ENCODE data around the gene NAP1L2.

NAP1L2 gene, protein sequence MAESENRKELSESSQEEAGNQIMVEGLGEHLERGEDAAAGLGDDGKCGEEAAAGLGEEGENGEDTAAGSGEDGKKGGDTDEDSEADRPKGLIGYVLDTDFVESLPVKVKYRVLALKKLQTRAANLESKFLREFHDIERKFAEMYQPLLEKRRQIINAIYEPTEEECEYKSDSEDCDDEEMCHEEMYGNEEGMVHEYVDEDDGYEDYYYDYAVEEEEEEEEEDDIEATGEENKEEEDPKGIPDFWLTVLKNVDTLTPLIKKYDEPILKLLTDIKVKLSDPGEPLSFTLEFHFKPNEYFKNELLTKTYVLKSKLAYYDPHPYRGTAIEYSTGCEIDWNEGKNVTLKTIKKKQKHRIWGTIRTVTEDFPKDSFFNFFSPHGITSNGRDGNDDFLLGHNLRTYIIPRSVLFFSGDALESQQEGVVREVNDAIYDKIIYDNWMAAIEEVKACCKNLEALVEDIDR

DNA sequence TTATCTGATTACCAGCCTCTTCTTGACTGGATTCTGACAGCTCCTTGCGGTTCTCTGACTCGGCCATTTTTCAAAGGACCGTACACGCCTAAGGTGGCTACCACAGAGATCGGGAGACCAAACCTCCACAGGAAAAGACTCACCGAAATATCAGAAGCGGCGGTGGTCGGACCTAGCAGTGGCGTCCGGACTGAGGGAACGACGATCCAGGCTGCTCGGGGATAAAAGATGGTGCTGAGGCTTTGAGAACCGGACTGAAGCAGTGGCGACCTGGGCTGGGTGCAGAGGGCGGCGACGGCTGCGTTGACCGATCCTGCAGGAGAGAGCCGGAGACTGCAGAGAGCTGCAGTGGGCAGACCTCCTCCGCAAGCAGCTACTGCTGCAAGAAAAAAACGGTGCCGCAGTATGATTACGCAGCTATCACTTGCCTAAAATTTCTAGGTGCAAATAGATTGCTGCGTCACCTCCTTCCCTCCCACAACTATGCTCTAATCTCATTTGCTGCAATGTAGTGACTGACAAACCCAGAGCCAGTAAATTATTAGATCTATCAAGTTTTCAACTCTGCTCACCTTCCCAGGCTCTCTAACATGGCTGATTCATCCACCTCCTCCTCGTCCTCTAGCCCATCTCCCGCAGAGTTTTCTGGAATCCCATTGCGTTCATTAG, at the start of gene NAP1L2:
TSS of gene NAP1L2 (minus strand) at position 426 of the 669 bp plus-strand sequence. CDS start at position 67, 359 bp downstream.
- H3K36me3 ChIP-seq (ENCODE audit: low read depth): no peaks in the 10 kb centered on the region
- H3K4me3 ChIP-seq (ENCODE audit: severe bottlenecking): peak within 1 kb of the TSS; percentile 6
- peak; percentile 33; the same call in 1 of the 3 replicates for ATAC-seq (ENCODE audit: low read depth)
- DNase-seq (ENCODE audit: low spot score): no peak
- no peaks in the 10 kb centered on the region for H3K4me1 ChIP-seq (ENCODE audit: insufficient read depth, poor library complexity, severe bottlenecking)
- H3K27me3 ChIP-seq (ENCODE audit: insufficient read depth, poor library complexity, severe bottlenecking): peaks cover 9% of the 10 kb centered on the region
- H3K9me3 ChIP-seq (ENCODE audit: severe bottlenecking): no peaks in the 10 kb centered on the region
- TF ChIP-seq, protein P1, sequence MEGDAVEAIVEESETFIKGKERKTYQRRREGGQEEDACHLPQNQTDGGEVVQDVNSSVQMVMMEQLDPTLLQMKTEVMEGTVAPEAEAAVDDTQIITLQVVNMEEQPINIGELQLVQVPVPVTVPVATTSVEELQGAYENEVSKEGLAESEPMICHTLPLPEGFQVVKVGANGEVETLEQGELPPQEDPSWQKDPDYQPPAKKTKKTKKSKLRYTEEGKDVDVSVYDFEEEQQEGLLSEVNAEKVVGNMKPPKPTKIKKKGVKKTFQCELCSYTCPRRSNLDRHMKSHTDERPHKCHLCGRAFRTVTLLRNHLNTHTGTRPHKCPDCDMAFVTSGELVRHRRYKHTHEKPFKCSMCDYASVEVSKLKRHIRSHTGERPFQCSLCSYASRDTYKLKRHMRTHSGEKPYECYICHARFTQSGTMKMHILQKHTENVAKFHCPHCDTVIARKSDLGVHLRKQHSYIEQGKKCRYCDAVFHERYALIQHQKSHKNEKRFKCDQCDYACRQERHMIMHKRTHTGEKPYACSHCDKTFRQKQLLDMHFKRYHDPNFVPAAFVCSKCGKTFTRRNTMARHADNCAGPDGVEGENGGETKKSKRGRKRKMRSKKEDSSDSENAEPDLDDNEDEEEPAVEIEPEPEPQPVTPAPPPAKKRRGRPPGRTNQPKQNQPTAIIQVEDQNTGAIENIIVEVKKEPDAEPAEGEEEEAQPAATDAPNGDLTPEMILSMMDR (IDR thresholded peaks at IDR 0.05; ENCODE audit: poor library complexity, severe bottlenecking): no peak
- no peak within 1 kb of the TSS for H3K27ac ChIP-seq (ENCODE audit: poor library complexity, severe bottlenecking)

DNA sequence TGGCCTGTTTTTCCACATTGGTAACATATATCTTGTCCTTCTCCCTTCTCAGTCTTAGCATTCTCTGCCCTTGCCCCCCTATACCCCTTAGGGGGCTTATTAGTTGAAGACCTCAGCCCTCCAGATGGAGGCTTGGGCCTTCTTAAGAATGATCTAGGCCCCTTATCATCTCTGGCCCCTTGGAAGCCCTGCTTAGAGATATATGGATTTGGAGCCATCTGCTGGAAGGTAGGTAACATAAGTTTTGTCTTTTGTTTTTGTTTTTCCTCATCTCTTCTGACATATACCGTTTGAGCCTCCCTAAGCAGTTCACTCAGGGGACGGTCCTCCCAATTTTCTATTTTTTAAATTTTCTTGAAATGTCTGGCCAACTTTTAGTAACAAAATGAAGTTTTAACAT, 48.3 kb upstream of the NAP1L2 start:
- DNase-seq (ENCODE audit: low spot score) (no peak), ATAC-seq (ENCODE audit: low read depth) (no peak)
- H3K27ac ChIP-seq (ENCODE audit: poor library complexity, severe bottlenecking): no peak overlapping the region
- no peaks in the 10 kb centered on the region for H3K4me1 ChIP-seq (ENCODE audit: insufficient read depth, poor library complexity, severe bottlenecking)
- no peaks in the 10 kb centered on the region for H3K9me3 ChIP-seq (ENCODE audit: severe bottlenecking)
- H3K4me3 ChIP-seq (ENCODE audit: severe bottlenecking): no peak overlapping the region
- no peaks in the 10 kb centered on the region for H3K36me3 ChIP-seq (ENCODE audit: low read depth)
- TF ChIP-seq, protein P1 (IDR thresholded peaks at IDR 0.05; ENCODE audit: poor library complexity, severe bottlenecking): no peak
- no peaks in the 10 kb centered on the region for H3K27me3 ChIP-seq (ENCODE audit: insufficient read depth, poor library complexity, severe bottlenecking)

DNA sequence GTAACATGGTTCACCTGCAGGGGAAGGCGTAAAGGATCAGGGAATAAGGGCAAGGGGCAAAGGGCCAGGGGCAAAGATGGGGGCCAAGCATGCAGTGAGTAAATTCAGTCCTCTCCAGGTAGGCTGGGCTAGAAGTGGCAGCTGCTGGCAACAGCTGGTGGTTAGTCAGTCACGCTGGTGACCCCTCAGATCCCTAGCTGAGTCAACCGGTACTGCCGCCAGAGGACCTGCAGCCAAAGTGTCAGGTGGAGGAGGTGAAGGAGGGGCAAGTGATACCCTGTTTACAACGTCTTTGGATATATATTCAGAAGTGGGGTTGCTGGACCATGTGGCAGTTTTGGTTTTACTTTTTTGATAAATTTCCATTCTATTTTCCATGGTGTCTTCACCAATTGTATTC, 24.6 kb upstream of the NAP1L2 start:
- TF ChIP-seq, protein P1 (IDR thresholded peaks at IDR 0.05; ENCODE audit: poor library complexity, severe bottlenecking): no peak
- Histone ChIP-seq H3K4me3 (ENCODE audit: severe bottlenecking) (no peak overlapping the region), H3K27me3 (ENCODE audit: insufficient read depth, poor library complexity, severe bottlenecking) (no peaks in the 10 kb centered on the region), H3K27ac (ENCODE audit: poor library complexity, severe bottlenecking) (no peak overlapping the region), H3K4me1 (ENCODE audit: insufficient read depth, poor library complexity, severe bottlenecking) (no peaks in the 10 kb centered on the region), H3K9me3 (ENCODE audit: severe bottlenecking) (no peaks in the 10 kb centered on the region), H3K36me3 (ENCODE audit: low read depth) (no peaks in the 10 kb centered on the region)
- ATAC-seq (ENCODE audit: low read depth) (no peak), DNase-seq (ENCODE audit: low spot score) (no peak)

DNA sequence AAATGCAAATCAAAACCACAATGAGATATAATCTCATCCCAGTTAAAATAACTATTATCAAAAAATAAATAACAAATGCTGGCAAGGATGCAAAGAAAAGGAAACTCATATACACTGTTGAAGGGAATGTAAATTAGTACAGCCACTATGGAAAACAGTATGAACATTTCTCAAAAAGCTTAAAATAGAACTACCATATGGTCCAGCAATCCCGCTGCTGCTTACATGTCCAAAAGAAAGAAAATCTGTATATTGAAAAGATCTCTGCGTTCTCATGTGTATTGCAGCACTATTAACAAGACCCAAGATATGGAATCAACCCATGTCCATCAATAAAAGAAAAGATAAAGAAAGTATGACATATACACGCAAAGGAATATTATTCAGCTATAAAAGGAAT, 3.0 kb upstream of the NAP1L2 start:
- TF ChIP-seq, protein P1 (IDR thresholded peaks at IDR 0.05; ENCODE audit: poor library complexity, severe bottlenecking): no peak
- Histone ChIP-seq H3K27ac (ENCODE audit: poor library complexity, severe bottlenecking) (no peak overlapping the region), H3K36me3 (ENCODE audit: low read depth) (no peaks in the 10 kb centered on the region), H3K27me3 (ENCODE audit: insufficient read depth, poor library complexity, severe bottlenecking) (peaks cover 9% of the 10 kb centered on the region), H3K4me1 (ENCODE audit: insufficient read depth, poor library complexity, severe bottlenecking) (no peaks in the 10 kb centered on the region), H3K9me3 (ENCODE audit: severe bottlenecking) (no peaks in the 10 kb centered on the region), H3K4me3 (ENCODE audit: severe bottlenecking) (no peak overlapping the region)
- no peak for DNase-seq (ENCODE audit: low spot score)
- no peak for ATAC-seq (ENCODE audit: low read depth)
